HUES6 (cell line): Measurements from ENCODE around the gene CPNE9.

Source experiments
- H3K27ac ChIP-seq: 2 replicates; pipeline ENCODE4 v1.7.0; 2013; ENCODE audit warnings: low read depth, mild to moderate bottlenecking, low read length, inconsistent platforms
- H3K27me3 ChIP-seq: 2 replicates; pipeline ENCODE4 v1.6.1; 2013; ENCODE audit warnings: low read length; ENCODE audit not compliant: control insufficient read depth, insufficient read depth
- H3K36me3 ChIP-seq: 2 replicates; pipeline ENCODE4 v1.6.1; 2013; ENCODE audit warnings: low read length; ENCODE audit not compliant: control insufficient read depth, insufficient read depth
- H3K4me1 ChIP-seq: 2 replicates; pipeline ENCODE4 v1.6.1; 2013; ENCODE audit warnings: low read length; ENCODE audit not compliant: control insufficient read depth, insufficient read depth
- H3K4me3 ChIP-seq: 2 replicates; pipeline ENCODE4 v1.5.1; 2013; ENCODE audit warnings: low read depth, low read length
- H3K9ac ChIP-seq: one replicate; pipeline ENCODE4 v1.6.1; 2013; ENCODE audit warnings: mild to moderate bottlenecking, low read length
- H3K9me3 ChIP-seq: 2 replicates; pipeline ENCODE4 v1.6.1; 2013; ENCODE audit warnings: low read depth, low read length; ENCODE audit not compliant: control insufficient read depth, insufficient read depth

Gene CPNE9, protein sequence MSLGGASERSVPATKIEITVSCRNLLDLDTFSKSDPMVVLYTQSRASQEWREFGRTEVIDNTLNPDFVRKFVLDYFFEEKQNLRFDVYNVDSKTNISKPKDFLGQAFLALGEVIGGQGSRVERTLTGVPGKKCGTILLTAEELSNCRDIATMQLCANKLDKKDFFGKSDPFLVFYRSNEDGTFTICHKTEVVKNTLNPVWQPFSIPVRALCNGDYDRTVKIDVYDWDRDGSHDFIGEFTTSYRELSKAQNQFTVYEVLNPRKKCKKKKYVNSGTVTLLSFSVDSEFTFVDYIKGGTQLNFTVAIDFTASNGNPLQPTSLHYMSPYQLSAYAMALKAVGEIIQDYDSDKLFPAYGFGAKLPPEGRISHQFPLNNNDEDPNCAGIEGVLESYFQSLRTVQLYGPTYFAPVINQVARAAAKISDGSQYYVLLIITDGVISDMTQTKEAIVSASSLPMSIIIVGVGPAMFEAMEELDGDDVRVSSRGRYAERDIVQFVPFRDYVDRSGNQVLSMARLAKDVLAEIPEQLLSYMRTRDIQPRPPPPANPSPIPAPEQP

DNA sequence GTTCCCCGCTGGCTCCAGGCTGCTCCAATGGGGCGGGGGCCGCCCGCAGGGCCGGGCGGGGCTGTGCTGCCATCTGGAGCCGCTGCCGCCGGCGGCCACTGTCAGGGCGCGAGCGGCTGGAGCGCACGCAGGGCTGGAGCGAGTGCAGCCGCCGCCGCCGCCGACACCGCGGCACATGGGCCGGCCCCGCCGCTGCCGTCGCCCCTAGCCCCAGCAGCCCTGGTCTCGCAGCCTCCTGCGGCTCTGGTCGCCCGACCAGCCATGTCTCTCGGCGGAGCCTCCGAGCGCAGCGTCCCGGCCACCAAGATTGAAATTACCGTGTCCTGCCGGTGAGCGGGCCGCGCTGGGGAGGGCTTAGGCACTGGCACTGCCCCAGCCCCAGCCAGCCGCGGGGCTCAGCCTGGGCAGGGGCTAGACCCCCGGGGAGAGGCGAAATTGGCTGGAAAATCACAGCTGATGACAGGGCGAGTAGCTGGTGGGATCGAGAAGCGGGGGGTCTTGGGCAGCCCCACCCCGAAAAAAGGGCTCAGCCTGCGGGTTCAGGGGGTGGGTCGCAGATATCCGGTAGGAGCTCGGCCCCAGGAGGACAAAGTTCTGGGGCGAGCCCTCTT lies at the start of gene CPNE9:
Gene CPNE9, plus strand, starts transcription at position 98 of the 611 bp plus-strand sequence. Its CDS starts 164 bp downstream, at position 262.
- no peaks in the 10 kb centered on the region for H3K9me3 ChIP-seq
- no peak within 1 kb of the TSS for H3K27ac ChIP-seq
- H3K9ac ChIP-seq = no peak within 1 kb of the TSS
- H3K27me3 ChIP-seq = peaks cover 27% of the 10 kb centered on the region
- peak within 1 kb of the TSS; percentile 74 for H3K4me3 ChIP-seq
- H3K36me3 ChIP-seq = peaks cover 26% of the 10 kb centered on the region
- no peaks in the 10 kb centered on the region for H3K4me1 ChIP-seq

DNA sequence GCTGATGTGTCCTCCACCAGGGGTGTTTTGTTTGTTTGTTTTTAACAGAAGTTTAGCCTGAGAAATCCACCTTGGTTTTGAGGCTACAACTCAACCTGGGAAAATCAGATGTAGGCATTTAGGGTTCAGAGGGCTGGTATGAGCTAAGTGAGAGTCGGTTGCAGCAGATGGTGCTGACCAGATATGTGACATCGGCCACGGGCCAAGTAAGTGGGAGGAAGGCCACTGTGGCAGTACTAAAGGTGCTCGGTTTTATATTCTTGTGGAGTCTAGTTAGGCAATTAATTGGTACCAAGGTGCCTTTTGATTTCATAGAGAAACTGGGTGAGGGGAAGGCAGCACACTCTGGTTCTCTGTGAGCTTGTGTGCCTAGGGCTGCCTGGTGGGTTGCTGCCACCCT lies 43.8 kb upstream of the CPNE9 start:
- H3K9ac ChIP-seq = no peak overlapping the region
- H3K27me3 ChIP-seq = no peaks in the 10 kb centered on the region
- H3K4me3 ChIP-seq = no peak overlapping the region
- peaks cover 68% of the 10 kb centered on the region for H3K36me3 ChIP-seq
- H3K4me1 ChIP-seq = no peaks in the 10 kb centered on the region
- no peaks in the 10 kb centered on the region for H3K9me3 ChIP-seq
- H3K27ac ChIP-seq = no peak overlapping the region

DNA sequence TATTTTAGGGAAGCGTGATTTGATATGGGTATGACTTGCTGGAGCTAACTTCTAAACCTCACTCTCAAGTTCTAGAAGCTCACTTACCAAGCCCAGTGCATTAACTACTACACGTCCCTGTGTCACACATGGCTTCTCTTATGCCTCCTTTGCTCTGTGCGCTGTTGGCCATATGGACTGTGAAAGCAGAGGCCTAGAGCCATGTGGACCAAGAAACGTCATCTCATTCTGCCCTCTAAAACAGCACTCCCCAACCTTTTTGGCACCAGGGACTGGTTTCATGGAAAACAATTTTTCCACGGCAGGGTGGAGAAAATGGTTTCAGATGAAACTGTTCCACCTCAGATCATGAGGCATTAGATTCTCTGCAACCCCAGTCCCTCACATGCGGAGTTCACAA lies 42.7 kb upstream of the CPNE9 start:
- no peaks in the 10 kb centered on the region for H3K9me3 ChIP-seq
- H3K4me1 ChIP-seq = no peaks in the 10 kb centered on the region
- no peaks in the 10 kb centered on the region for H3K27me3 ChIP-seq
- H3K4me3 ChIP-seq = no peak overlapping the region
- H3K36me3 ChIP-seq = peaks cover 67% of the 10 kb centered on the region
- no peak overlapping the region for H3K27ac ChIP-seq
- H3K9ac ChIP-seq = no peak overlapping the region

DNA sequence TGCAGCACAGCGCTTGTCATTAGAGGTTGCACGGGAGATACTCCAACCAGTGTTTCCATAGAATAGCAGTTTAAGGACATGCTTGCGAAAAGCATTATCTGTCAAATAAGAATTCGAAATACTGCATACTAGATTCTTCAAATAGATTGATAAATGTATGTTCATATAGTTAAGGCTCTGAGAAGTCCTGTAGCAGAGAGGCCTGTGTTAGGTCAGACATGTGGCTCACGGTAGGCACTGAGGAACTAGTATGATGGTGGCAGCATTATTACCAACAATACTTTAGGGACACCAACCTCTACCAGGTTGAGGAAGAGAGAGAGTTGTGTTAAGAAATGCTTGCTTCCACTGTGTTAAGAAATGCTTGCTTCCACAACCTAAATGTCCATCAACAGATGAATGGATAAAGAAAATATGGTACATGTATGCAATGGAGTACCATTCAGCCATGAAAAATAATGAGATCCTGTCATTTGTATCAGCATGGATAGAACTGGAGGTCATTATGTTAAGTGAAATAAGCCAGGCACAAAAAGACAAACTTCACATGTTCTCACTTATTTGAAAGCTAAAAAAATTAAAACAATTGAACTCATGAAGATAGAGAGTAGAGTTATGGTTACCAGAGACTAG lies 39.4 kb upstream of the CPNE9 start:
- H3K4me1 ChIP-seq = no peaks in the 10 kb centered on the region
- H3K36me3 ChIP-seq = peaks cover 61% of the 10 kb centered on the region

DNA sequence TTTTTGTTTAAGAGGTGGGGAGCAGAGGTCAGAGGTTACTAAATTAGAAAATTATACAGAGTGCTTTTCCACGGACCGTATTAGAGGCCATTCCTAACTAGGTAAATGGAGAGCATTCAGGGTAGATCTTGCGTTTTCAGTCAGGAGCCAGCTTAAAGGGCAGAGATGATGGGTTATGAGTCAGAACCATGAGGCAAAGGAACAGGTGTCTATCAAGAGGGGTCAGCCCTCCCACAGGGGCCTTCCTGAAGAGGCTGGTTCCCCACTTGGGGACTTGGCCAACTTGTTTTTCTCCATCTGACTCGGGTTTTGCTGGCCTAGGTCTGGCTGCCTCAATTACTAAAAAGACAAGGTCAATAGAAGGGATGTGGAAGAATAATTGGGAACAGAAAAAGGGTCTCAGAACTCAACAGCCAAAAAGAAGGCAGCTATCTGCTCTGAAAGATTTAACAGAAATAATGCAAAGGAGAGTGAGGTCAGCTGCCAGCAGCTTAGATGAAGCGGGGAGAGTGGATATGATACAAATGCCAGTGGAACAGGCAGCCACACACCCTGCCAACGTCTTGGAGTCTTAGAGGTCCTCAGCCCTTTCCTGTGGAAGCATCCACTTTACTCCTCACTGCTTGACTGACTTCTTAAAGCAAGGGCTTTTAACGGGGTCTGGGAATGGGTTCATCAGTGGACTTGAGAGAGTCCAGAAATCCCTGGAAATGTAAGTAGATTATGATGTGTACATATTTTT lies 36.8 kb upstream of the CPNE9 start:
- peaks cover 70% of the 10 kb centered on the region for H3K36me3 ChIP-seq

More for the DNA sequence above, 39.4 kb upstream of the CPNE9 start:
- no peak overlapping the region for H3K27ac ChIP-seq
- no peak overlapping the region for H3K4me3 ChIP-seq
- H3K9me3 ChIP-seq = no peaks in the 10 kb centered on the region
- no peak overlapping the region for H3K9ac ChIP-seq
- no peaks in the 10 kb centered on the region for H3K27me3 ChIP-seq

DNA sequence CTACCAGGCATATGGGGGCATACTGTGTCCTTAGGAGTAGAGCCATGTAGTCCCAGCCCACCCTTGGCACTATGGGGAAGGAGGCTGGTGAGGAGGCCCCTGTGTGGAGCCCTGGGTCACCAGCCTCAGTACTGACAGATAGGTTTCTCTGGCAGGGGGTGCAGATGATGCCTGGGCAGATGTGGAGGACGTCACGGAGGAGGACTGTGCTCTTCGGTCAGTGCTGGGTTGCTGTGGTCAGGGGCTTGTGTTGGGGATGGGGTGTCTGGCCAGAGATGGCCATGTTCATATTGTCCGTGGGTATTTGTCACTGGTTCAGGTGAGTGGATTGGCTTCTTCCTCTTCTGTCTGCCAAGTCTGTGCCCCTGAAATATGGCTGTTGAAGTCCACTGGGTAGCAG lies 34.4 kb upstream of the CPNE9 start:
- Histone ChIP-seq H3K27ac (no peak overlapping the region), H3K4me1 (no peaks in the 10 kb centered on the region), H3K4me3 (no peak overlapping the region), H3K9me3 (no peaks in the 10 kb centered on the region), H3K27me3 (no peaks in the 10 kb centered on the region), H3K9ac (no peak overlapping the region), H3K36me3 (peaks cover 75% of the 10 kb centered on the region)

More for the DNA sequence above, 36.8 kb upstream of the CPNE9 start:
- no peak overlapping the region for H3K4me3 ChIP-seq
- no peak overlapping the region for H3K9ac ChIP-seq
- H3K27me3 ChIP-seq = no peaks in the 10 kb centered on the region
- H3K27ac ChIP-seq = no peak overlapping the region
- H3K4me1 ChIP-seq = no peaks in the 10 kb centered on the region
- H3K9me3 ChIP-seq = no peaks in the 10 kb centered on the region

DNA sequence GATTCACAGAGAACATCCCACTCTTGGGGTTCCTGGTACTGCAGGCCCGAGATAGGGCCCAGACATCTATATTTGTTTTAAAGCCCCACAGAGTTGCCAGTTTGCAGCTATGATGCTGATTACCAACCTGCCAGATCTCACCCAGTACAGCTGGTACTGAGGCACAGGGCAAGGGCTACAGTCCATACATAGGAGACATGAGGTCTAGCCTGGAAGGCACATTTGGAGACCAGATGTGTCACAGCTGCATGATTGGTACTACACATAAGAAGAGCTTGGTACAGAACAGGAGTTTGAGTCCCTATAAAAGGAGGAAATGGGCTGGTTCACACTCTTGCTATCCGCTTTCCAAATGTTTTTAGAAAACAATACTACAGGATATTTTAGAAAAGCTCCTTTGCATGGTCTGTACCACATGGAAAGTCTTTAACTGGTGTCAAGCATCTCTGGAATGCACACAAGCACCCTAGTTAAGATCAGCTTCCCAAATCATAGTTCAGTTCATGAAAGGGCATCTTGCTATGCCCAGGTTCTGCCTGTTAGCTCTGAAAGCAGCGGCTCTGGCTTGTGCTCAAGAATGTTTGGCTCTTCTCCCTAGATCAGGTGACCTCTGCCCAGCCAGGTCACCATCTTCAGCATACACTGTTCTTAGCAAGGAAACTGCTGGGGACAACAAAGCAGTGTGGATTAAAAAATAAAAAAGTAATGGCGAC lies 33.8 kb upstream of the CPNE9 start:
- Histone ChIP-seq H3K27ac (no peak overlapping the region), H3K9me3 (no peaks in the 10 kb centered on the region), H3K4me1 (no peaks in the 10 kb centered on the region), H3K36me3 (peaks cover 71% of the 10 kb centered on the region), H3K27me3 (no peaks in the 10 kb centered on the region), H3K4me3 (no peak overlapping the region), H3K9ac (no peak overlapping the region)

DNA sequence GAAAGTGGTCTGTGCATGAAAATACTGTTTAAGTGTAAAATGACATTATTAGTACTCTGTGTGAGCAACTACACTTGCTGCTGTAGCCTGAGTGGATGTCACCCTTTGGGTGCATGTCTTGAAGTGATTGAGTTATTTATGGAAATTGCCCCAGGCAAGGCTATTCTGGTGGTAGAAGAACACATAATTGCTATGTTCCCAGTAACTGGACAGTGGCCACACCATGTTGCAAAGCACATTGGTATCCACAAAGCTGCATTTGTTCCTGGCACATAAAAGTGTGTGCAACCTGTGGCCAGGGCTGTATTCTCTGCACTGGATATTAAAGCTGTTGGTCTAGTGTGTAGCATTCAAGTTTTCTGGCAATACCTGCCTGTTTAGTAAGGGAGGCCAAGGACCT lies 30.6 kb upstream of the CPNE9 start:
- Histone ChIP-seq H3K9me3 (no peaks in the 10 kb centered on the region), H3K4me3 (no peak overlapping the region), H3K9ac (no peak overlapping the region), H3K36me3 (peaks cover 78% of the 10 kb centered on the region), H3K4me1 (no peaks in the 10 kb centered on the region), H3K27me3 (no peaks in the 10 kb centered on the region), H3K27ac (no peak overlapping the region)

DNA sequence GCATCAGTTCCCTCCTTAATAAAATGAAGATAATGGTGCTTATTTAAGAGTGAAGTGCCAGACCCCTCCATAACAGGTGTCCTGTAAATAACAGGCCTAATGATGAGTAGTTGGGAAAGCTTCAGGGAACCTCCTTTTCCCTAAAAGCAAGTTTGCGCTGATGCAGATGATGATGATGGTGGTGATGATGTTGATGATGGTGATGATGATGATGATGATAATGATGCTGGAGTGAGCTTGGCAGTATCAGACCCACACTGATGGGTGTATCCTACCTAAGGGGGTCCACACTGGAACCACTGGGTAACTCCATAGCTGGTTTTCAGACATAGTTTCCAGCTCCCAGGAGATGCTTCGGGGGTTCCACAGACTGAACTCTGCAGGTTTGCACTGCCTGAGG lies 29.9 kb upstream of the CPNE9 start:
- Histone ChIP-seq H3K4me1 (no peaks in the 10 kb centered on the region), H3K27me3 (no peaks in the 10 kb centered on the region), H3K9ac (no peak overlapping the region), H3K27ac (no peak overlapping the region), H3K36me3 (peaks cover 78% of the 10 kb centered on the region), H3K4me3 (no peak overlapping the region), H3K9me3 (no peaks in the 10 kb centered on the region)

DNA sequence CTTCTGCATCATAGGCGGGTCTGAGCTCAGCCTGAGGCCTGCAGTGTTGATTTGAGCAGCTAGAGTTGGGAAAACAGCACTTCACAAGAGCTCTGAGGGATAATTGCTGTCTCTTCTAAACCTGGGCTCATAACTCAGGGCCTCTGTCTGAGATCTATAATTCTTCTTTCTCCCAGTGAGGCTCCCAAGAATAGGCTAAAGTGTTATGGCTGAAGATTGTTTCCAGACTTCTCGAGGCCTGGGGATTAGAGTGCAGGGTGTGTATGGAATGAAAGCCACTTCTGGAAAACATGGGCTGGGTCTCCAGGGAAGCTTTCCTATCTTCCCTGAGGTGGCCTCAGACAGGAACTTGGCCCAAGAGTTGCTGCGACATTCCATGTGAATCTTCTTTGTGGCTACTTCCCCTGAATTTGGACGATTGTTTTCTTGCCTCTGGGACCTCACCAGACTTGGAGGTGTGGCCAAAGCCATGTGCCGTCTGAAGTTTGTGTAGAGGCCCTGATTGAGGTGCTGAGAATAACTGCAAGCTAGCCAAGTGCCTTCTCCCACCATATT lies 27.8 kb upstream of the CPNE9 start:
- Histone ChIP-seq H3K9me3 (no peaks in the 10 kb centered on the region), H3K27me3 (no peaks in the 10 kb centered on the region), H3K4me1 (no peaks in the 10 kb centered on the region), H3K9ac (no peak overlapping the region), H3K27ac (no peak overlapping the region), H3K36me3 (peaks cover 78% of the 10 kb centered on the region), H3K4me3 (no peak overlapping the region)
